ENCODE data around the gene KLHDC7B.

Gene KLHDC7B

GRCh38 chr22:50551160-50551752 lies 5.6 kb downstream of the KLHDC7B start:
- Histone ChIP-seq H3K27ac (ENCODE audit: low read length) (no peak overlapping the region), H3K9me3 (ENCODE audit: control insufficient read depth, insufficient read depth, low read length) (no peaks in the 10 kb centered on the region), H3K27me3 (ENCODE audit: control insufficient read depth, insufficient read depth, low read length) (no peaks in the 10 kb centered on the region), H3K4me3 (ENCODE audit: low read length) (no peak overlapping the region), H3K4me1 (ENCODE audit: control insufficient read depth, insufficient read depth, low read length) (peaks cover 1% of the 10 kb centered on the region; the same call in 1 of the 2 replicates), H3K36me3 (ENCODE audit: control insufficient read depth, insufficient read depth, low read length) (no peaks in the 10 kb centered on the region)
- no peak for DNase-seq (ENCODE audit: low read depth, low spot score)
- WGBS (ENCODE audit: insufficient coverage, insufficient read length) = no CpG with 5 or more reads among the region's 11 CpGs

GRCh38 chr22:50553310-50553709 lies 7.6 kb downstream of the KLHDC7B start:
- no peaks in the 10 kb centered on the region for H3K9me3 ChIP-seq (ENCODE audit: control insufficient read depth, insufficient read depth, low read length)
- no peak overlapping the region for H3K27ac ChIP-seq (ENCODE audit: low read length)
- no peak overlapping the region for H3K4me3 ChIP-seq (ENCODE audit: low read length)
- DNase-seq (ENCODE audit: low read depth, low spot score) = no peak
- H3K36me3 ChIP-seq (ENCODE audit: control insufficient read depth, insufficient read depth, low read length) = no peaks in the 10 kb centered on the region
- WGBS (ENCODE audit: insufficient coverage, insufficient read length) = no CpG with 5 or more reads among the region's 8 CpGs
- peaks cover 1% of the 10 kb centered on the region; the same call in 1 of the 2 replicates for H3K4me1 ChIP-seq (ENCODE audit: control insufficient read depth, insufficient read depth, low read length)
- H3K27me3 ChIP-seq (ENCODE audit: control insufficient read depth, insufficient read depth, low read length) = no peaks in the 10 kb centered on the region

DNA sequence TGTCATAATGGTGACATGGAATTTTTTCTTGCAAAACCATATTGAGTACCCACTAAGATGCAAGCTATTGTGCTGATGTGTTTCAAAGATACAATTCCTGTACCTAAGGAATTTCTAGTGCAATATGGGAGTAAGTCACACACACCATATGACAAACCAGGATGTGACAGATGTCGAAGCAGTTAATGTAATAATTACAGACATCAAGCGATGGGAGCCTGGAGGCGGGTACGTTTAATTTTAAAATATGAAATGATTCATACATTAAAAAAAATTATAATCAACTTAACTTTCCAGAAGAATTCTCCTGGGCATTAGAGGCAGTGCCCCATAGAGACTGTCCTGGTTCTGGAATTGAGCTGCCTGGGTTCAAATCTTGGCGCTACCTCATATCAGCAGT lies 11.0 kb downstream of the KLHDC7B start:
- H3K9me3 ChIP-seq (ENCODE audit: control insufficient read depth, insufficient read depth, low read length) = no peaks in the 10 kb centered on the region
- DNase-seq (ENCODE audit: low read depth, low spot score) = no peak
- no peaks in the 10 kb centered on the region for H3K36me3 ChIP-seq (ENCODE audit: control insufficient read depth, insufficient read depth, low read length)
- H3K4me3 ChIP-seq (ENCODE audit: low read length) = no peak overlapping the region
- no CpG with 5 or more reads among the region's 5 CpGs for WGBS (ENCODE audit: insufficient coverage, insufficient read length)
- no peak overlapping the region for H3K27ac ChIP-seq (ENCODE audit: low read length)
- H3K4me1 ChIP-seq (ENCODE audit: control insufficient read depth, insufficient read depth, low read length) = no peaks in the 10 kb centered on the region
- H3K27me3 ChIP-seq (ENCODE audit: control insufficient read depth, insufficient read depth, low read length) = no peaks in the 10 kb centered on the region

DNA sequence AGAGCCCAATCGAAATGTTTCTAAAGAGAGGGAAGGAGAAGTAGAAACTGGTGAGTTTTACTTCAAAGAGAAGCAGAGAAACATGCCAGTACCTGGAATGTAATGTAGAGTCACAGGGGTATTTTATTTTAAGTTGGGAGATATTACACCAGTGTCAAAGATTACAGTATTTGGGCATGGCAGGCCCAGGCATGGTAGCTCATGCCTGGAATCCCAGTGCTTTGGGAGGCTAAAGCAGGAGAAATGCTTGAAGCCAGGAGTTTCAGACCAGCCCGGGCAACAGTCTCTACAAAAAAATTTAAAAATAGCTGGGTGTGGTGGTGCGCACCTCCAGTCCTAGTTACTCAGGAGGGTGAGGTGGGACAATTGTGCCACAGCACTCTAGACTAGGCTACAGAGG lies 14.3 kb downstream of the KLHDC7B start:
- H3K27ac ChIP-seq (ENCODE audit: low read length) = no peak overlapping the region
- H3K4me3 ChIP-seq (ENCODE audit: low read length) = no peak overlapping the region
- H3K36me3 ChIP-seq (ENCODE audit: control insufficient read depth, insufficient read depth, low read length) = no peaks in the 10 kb centered on the region
- no peaks in the 10 kb centered on the region for H3K4me1 ChIP-seq (ENCODE audit: control insufficient read depth, insufficient read depth, low read length)
- no peaks in the 10 kb centered on the region for H3K9me3 ChIP-seq (ENCODE audit: control insufficient read depth, insufficient read depth, low read length)
- no peaks in the 10 kb centered on the region for H3K27me3 ChIP-seq (ENCODE audit: control insufficient read depth, insufficient read depth, low read length)
- no CpG with 5 or more reads among the region's 3 CpGs for WGBS (ENCODE audit: insufficient coverage, insufficient read length)
- DNase-seq (ENCODE audit: low read depth, low spot score) = no peak

DNA sequence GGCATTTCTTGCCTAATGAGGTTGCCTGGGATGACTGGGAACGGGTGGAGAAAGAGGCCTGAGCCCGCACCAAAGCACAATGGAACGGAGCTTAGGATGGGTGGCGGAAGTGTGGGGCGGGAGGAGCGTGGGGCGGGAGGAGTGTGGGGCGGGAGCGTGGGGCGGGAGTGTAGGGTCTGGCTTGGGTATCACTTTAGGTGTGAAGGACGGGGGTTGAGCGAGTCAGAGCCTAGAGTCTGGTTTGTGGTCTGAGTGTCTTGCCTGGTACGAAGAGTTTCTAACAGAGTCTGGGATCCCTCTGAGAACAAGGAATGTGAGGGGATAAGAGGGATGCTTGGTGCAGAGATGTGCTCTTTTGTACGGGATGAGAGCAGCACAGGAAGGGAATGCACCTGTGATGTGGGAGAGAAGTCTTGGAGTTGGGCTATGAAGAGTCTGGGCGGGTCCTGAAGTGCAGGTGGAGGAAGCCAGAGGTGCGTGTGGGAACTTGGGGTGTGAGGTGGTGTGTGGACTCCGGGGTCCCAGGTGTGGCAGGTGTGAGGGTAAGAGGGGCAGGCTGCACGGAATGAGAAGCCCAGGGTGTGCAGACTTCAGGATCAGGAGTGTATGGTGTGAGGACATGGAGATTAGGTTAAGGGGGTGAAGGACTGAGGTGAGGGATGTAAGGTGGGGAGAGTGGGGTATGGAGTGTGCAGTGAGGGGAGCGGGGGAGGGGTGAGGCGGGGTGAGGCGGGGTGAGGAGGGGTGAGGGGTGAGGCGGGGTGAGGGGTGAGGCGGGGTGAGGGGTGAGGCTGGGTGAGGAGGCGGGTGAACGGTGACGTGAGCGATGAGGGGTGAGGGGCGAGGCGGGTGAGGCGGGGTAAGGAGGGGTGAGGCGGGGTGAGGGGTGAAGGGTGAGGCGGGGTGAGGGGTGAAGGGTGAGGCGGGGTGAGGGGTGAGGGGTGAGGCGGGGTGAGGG lies 16.0 kb downstream of the KLHDC7B start:
- DNase-seq (ENCODE audit: low read depth, low spot score) = no peak
- Histone ChIP-seq H3K36me3 (ENCODE audit: control insufficient read depth, insufficient read depth, low read length) (no peaks in the 10 kb centered on the region), H3K9me3 (ENCODE audit: control insufficient read depth, insufficient read depth, low read length) (no peaks in the 10 kb centered on the region), H3K4me3 (ENCODE audit: low read length) (no peak overlapping the region), H3K27me3 (ENCODE audit: control insufficient read depth, insufficient read depth, low read length) (no peaks in the 10 kb centered on the region), H3K4me1 (ENCODE audit: control insufficient read depth, insufficient read depth, low read length) (no peaks in the 10 kb centered on the region), H3K27ac (ENCODE audit: low read length) (no peak overlapping the region)
- no CpG with 5 or more reads among the region's 34 CpGs for WGBS (ENCODE audit: insufficient coverage, insufficient read length)

- no CpG with 5 or more reads among the region's 61 CpGs for WGBS (ENCODE audit: insufficient coverage, insufficient read length)
- H3K9me3 ChIP-seq (ENCODE audit: control insufficient read depth, insufficient read depth, low read length) = no peaks in the 10 kb centered on the region
- H3K36me3 ChIP-seq (ENCODE audit: control insufficient read depth, insufficient read depth, low read length) = no peaks in the 10 kb centered on the region
- H3K27me3 ChIP-seq (ENCODE audit: control insufficient read depth, insufficient read depth, low read length) = no peaks in the 10 kb centered on the region
- DNase-seq (ENCODE audit: low read depth, low spot score) = peak; percentile 84
- peak within 1 kb of the TSS; percentile 29; the same call in 1 of the 2 replicates for H3K4me3 ChIP-seq (ENCODE audit: low read length)
- H3K27ac ChIP-seq (ENCODE audit: low read length) = no peak within 1 kb of the TSS
- H3K4me1 ChIP-seq (ENCODE audit: control insufficient read depth, insufficient read depth, low read length) = no peaks in the 10 kb centered on the region
These were observed 17.1 kb downstream of the KLHDC7B start, which contains the start of gene SYCE3 for GRCh38 chr22:50562523-50563412. TSS of gene SYCE3 (minus strand) at chr22:50562919. CDS start at chr22:50556405, 6,514 bp downstream.

- Histone ChIP-seq H3K4me3 (ENCODE audit: low read length) (peak overlapping the region; percentile 29; the same call in 1 of the 2 replicates), H3K36me3 (ENCODE audit: control insufficient read depth, insufficient read depth, low read length) (0 out of 2 replicates have a peak, but pooled peaks cover 1% of the 10 kb centered on the region), H3K27ac (ENCODE audit: low read length) (no peak overlapping the region), H3K9me3 (ENCODE audit: control insufficient read depth, insufficient read depth, low read length) (no peaks in the 10 kb centered on the region), H3K27me3 (ENCODE audit: control insufficient read depth, insufficient read depth, low read length) (no peaks in the 10 kb centered on the region), H3K4me1 (ENCODE audit: control insufficient read depth, insufficient read depth, low read length) (no peaks in the 10 kb centered on the region)
- no peak for DNase-seq (ENCODE audit: low read depth, low spot score)
- WGBS (ENCODE audit: insufficient coverage, insufficient read length) = no CpG with 5 or more reads among the region's 17 CpGs
These were observed 17.9 kb downstream of the KLHDC7B start for GRCh38 chr22:50563413-50564160.

- Histone ChIP-seq H3K27ac (ENCODE audit: low read length) (no peak overlapping the region), H3K4me1 (ENCODE audit: control insufficient read depth, insufficient read depth, low read length) (no peaks in the 10 kb centered on the region), H3K36me3 (ENCODE audit: control insufficient read depth, insufficient read depth, low read length) (peaks cover 6% of the 10 kb centered on the region; the same call in 1 of the 2 replicates), H3K4me3 (ENCODE audit: low read length) (no peak overlapping the region), H3K9me3 (ENCODE audit: control insufficient read depth, insufficient read depth, low read length) (no peaks in the 10 kb centered on the region), H3K27me3 (ENCODE audit: control insufficient read depth, insufficient read depth, low read length) (no peaks in the 10 kb centered on the region)
- no CpG with 5 or more reads among the region's 11 CpGs for WGBS (ENCODE audit: insufficient coverage, insufficient read length)
- no peak for DNase-seq (ENCODE audit: low read depth, low spot score)
These were observed 18.6 kb downstream of the KLHDC7B start for GRCh38 chr22:50564289-50564688.

DNA sequence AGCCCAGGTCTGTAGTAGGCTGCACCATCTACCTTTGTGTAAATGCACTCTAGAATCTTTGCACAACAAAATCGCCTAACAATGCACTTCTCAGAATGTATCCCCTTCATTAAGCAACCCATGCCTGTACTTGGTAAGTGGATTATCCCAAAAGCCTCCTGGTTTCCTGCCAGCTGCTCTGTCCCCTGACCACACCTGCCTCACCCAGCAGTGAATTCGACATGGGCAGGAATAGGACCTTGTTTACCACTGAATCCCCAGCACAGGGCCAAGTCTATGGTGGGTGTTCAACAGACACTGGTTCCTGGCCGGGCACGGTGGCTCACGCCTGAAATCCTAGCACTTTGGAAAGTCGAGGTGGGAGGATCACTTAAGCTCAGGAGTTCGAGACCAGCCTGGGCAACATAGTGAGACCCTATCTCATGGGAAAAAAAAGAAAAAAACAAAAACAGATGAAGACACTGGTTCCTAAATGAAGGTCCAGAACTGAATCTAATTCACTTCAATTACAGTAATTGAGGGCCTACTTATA lies 22.1 kb downstream of the KLHDC7B start:
- Histone ChIP-seq H3K4me3 (ENCODE audit: low read length) (no peak overlapping the region), H3K9me3 (ENCODE audit: control insufficient read depth, insufficient read depth, low read length) (no peaks in the 10 kb centered on the region), H3K27ac (ENCODE audit: low read length) (no peak overlapping the region), H3K4me1 (ENCODE audit: control insufficient read depth, insufficient read depth, low read length) (no peaks in the 10 kb centered on the region), H3K27me3 (ENCODE audit: control insufficient read depth, insufficient read depth, low read length) (no peaks in the 10 kb centered on the region), H3K36me3 (ENCODE audit: control insufficient read depth, insufficient read depth, low read length) (peaks cover 24% of the 10 kb centered on the region)
- no peak for DNase-seq (ENCODE audit: low read depth, low spot score)
- WGBS (ENCODE audit: insufficient coverage, insufficient read length) = no CpG with 5 or more reads among the region's 7 CpGs
